H1 (cell line): ENCODE results near the gene SEMA6D. TPM values are rescaled to one million over a fixed set of nuclear protein-coding genes. Genes with fewer than 3 reads are reported as not detected.

ENCODE experiments used
- CBX8 ChIP-seq: fragments of 300-800, 300-1000 bp; sonication (generic); IDR thresholded peaks from 2 replicates; pipeline ENCODE4 v1.7.1; 2016; ENCODE audit warnings: low read depth, low read length, borderline replicate concordance
- CHD1 ChIP-seq: IDR thresholded peaks from 2 replicates; pipeline ENCODE4 v1.6.1; 2012; ENCODE audit warnings: low read depth, low read length, improper control_type of control experiment
- CHD7 ChIP-seq: fragments of 300-600 bp; sonication (generic); IDR thresholded peaks from 2 replicates; pipeline ENCODE4 v1.7.1; 2012; ENCODE audit warnings: low read length, moderate library complexity, mild to moderate bottlenecking, inconsistent platforms; ENCODE audit not compliant: insufficient replicate concordance
- CREB1 ChIP-seq: IDR thresholded peaks from 2 replicates; pipeline ENCODE4 v1.6.1; 2012; ENCODE audit warnings: inconsistent platforms
- GTF2F1 ChIP-seq: IDR thresholded peaks from 2 replicates; pipeline ENCODE4 v1.6.1; 2012; ENCODE audit warnings: low read depth, low read length, improper control_type of control experiment, borderline replicate concordance
- NANOG ChIP-seq: IDR thresholded peaks from 2 replicates; pipeline ENCODE4 v1.6.1; 2011; ENCODE audit warnings: low read length, low read depth, mild to moderate bottlenecking, inconsistent platforms; ENCODE audit not compliant: insufficient read depth, poor library complexity, severe bottlenecking
- POLR2AphosphoS5 ChIP-seq: IDR thresholded peaks from 2 replicates; pipeline ENCODE4 v1.6.1; 2011; ENCODE audit warnings: low read depth, low read length
- RFX5 ChIP-seq: IDR thresholded peaks from 2 replicates; pipeline ENCODE4 v1.6.1; 2011; ENCODE audit warnings: low read depth, low read length, improper control_type of control experiment, borderline replicate concordance
- RXRA ChIP-seq: IDR thresholded peaks from 2 replicates; pipeline ENCODE4 v1.6.1; 2011; ENCODE audit warnings: low read depth, mild to moderate bottlenecking, low read length, moderate library complexity; ENCODE audit not compliant: insufficient read depth
- SAP30 ChIP-seq: fragments of 300-600 bp; sonication (generic); IDR thresholded peaks from 2 replicates; pipeline ENCODE4 v1.7.1; 2012; ENCODE audit warnings: low read length, moderate library complexity, mild to moderate bottlenecking, inconsistent platforms; ENCODE audit not compliant: insufficient read depth, insufficient replicate concordance
- SIX5 ChIP-seq: IDR thresholded peaks from 2 replicates; pipeline ENCODE4 v1.6.1; 2011; ENCODE audit warnings: mild to moderate bottlenecking, low read depth, low read length
- SP2 ChIP-seq: IDR thresholded peaks from 2 replicates; pipeline ENCODE4 v1.6.1; 2012; ENCODE audit warnings: mild to moderate bottlenecking, low read length, inconsistent platforms
- TCF12 ChIP-seq: IDR thresholded peaks from 2 replicates; pipeline ENCODE4 v1.6.1; 2011; ENCODE audit warnings: low read depth, mild to moderate bottlenecking, low read length
- polyA plus RNA-seq, 7 experiments: library from polyadenylated mRNA; depleted of rRNA in 3 of 7; stranded (reverse) in 5 of 7; unstranded in 2 of 7; fragments of >200 nt in 5 of 7; fragments of 200-250 nt in 2 of 7; gene quantifications; 1 replicate in 5 of 7; 2 replicates in 1 of 7; 4 replicates in 1 of 7; pipeline versions ENCODE4 v1.2.1 to v1.2.3, GENCODE V29; 2011 to 2013; ENCODE audit warnings: missing spikeins in 2 of 7, mixed read lengths in 2 of 7
- total RNA-seq: library from RNA; stranded (reverse); fragmentation: NEBNext Ultra II Directional; extraction: Animal tissue kit (Norgen Biotek cat#: 25700); gene quantifications from 2 replicates; pipeline ENCODE4 v1.2.1, GENCODE V29; 2021

The SEMA6D gene
- total and polyA plus RNA-seq, 2 of the 8 experiments (the other 6 are each of a cell fraction or from before 2014, with no cell fraction given): 2.2 to 3.8 TPM

- no peak for TF ChIP-seq CHD7
- TF ChIP-seq SAP30: no peak
- TF ChIP-seq CREB1: no peak
- no peak for TF ChIP-seq CHD1
- no peak for TF ChIP-seq SP2
- no peak for TF ChIP-seq TCF12
- TF ChIP-seq RFX5: no peak
- no peak for TF ChIP-seq POLR2AphosphoS5
- no peak for TF ChIP-seq SIX5
- TF ChIP-seq GTF2F1: no peak
- TF ChIP-seq NANOG: no peak
- TF ChIP-seq RXRA: no peak
- TF ChIP-seq CBX8: no peak
Observed at GRCh38 chr15:47728886-47729285, 11.6 kb downstream of the SEMA6D start (continued).
